ENCODE measurements around the gene PAX7. TPM values are rescaled to one million over a fixed set of nuclear protein-coding genes. Genes with fewer than 3 reads are reported as not detected.
"Not testable (repeated sequence)": the region's sequence is repeated elsewhere in the genome, so short reads cannot be mapped to it uniquely, and the experiment has no call there.

Gene PAX7
- total and polyA plus RNA-seq, 2 experiments from 2014 or later: 0.03 TPM; not detected in 1

DNA sequence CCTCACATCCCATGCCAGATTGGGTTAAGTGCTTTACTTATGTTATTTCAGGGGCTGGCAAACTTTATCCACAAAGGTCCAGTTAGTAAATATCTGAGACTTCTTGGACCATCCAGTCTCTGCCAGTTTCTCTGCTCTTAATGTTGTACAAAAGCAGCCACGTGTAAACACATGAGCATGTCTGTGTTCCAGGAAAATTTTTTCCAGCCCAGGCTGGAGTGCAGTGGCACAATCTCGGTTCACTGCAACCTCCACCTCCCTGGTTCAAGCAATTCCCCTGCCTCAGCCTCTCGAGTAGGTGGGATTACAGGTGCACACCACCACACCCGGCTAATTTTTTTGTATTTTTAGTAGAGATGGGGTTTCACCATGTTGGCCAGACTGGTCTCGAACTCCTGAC, 136.9 kb downstream of the PAX7 start:
- H3K27ac Mint-ChIP-seq; H3K79me2 ChIP-seq (replicated peaks; ENCODE audit: insufficient read depth); H3K36me3 ChIP-seq (ENCODE audit: insufficient read depth); H3K9me2 ChIP-seq (ENCODE audit: insufficient read depth); H3K4me2 ChIP-seq; H3K9me3 Mint-ChIP-seq; ATAC-seq; H3K4me1 ChIP-seq (ENCODE audit: insufficient read depth); H3K4me3 ChIP-seq; H3K27me3 ChIP-seq (ENCODE audit: insufficient read depth); DNase-seq (ENCODE audit: low spot score); H3K4me3 Mint-ChIP-seq; H3K27me3 Mint-ChIP-seq (ENCODE audit: insufficient read depth, low read depth, poor library complexity); H4K20me1 ChIP-seq (replicated peaks; ENCODE audit: insufficient read depth); H3K4me1 Mint-ChIP-seq; H2AFZ ChIP-seq; H3K27ac ChIP-seq (ENCODE audit: low read depth); H3K36me3 Mint-ChIP-seq (ENCODE audit: low read depth); H3F3A ChIP-seq (replicated peaks; ENCODE audit: low read depth): not testable (repeated sequence)

DNA sequence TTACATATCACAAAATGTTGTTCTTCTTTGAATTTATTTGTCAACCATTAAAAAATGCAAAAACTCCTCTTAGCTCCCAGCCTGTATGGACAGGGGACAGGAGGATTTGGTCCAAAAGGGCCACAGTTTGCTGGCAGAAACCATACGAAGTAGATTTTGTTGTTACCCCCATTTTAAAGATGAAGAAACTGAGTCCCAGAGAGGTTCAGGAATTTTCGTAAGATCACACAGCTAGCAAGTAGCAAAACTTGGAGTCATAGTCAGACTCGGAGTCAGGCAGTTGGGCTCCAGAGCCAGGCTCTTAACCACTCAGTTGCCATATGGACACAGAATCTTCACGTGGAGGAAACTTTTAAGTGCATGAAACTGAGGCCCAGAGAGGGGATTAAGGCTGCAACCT, 137.4 kb downstream of the PAX7 start:
- DNase-seq (ENCODE audit: low spot score) (no peak), ATAC-seq (no peak)
- no peaks in the 10 kb centered on the region for H3K36me3 ChIP-seq (ENCODE audit: insufficient read depth)
- H3K79me2 ChIP-seq (replicated peaks; ENCODE audit: insufficient read depth): no peaks in the 10 kb centered on the region
- H3K9me2 ChIP-seq (ENCODE audit: insufficient read depth): no peaks in the 10 kb centered on the region
- H3K27ac ChIP-seq (ENCODE audit: low read depth): no peak overlapping the region
- no peaks in the 10 kb centered on the region for H3K36me3 Mint-ChIP-seq (ENCODE audit: low read depth)
- H3K4me1 Mint-ChIP-seq: no peaks in the 10 kb centered on the region
- H3K27me3 ChIP-seq (ENCODE audit: insufficient read depth): no peaks in the 10 kb centered on the region
- H3F3A ChIP-seq (replicated peaks; ENCODE audit: low read depth): no peaks in the 10 kb centered on the region
- no peak overlapping the region for H3K27ac Mint-ChIP-seq
- H3K9me3 Mint-ChIP-seq: no peaks in the 10 kb centered on the region
- H2AFZ ChIP-seq: no peak overlapping the region
- H3K4me3 Mint-ChIP-seq: no peak overlapping the region
- no peak overlapping the region for H3K4me3 ChIP-seq
- H3K4me1 ChIP-seq (ENCODE audit: insufficient read depth): no peaks in the 10 kb centered on the region
- no peaks in the 10 kb centered on the region for H4K20me1 ChIP-seq (replicated peaks; ENCODE audit: insufficient read depth)
- H3K4me2 ChIP-seq: no peak overlapping the region
- H3K27me3 Mint-ChIP-seq (ENCODE audit: insufficient read depth, low read depth, poor library complexity): peaks cover 4% of the 10 kb centered on the region
- TF ChIP-seq EZH2phosphoT487 (IDR thresholded peaks at IDR 0.05; ENCODE audit: unreplicated experiment) (no peak), JUNB (IDR thresholded peaks at IDR 0.05; ENCODE audit: unreplicated experiment) (no peak), POLR2AphosphoS5 (IDR thresholded peaks at IDR 0.05; ENCODE audit: low read depth) (no peak), ZNF114 (CRISPR knock-in tag; IDR thresholded peaks at IDR 0.05) (no peak), ZNF331 (CRISPR knock-in tag; IDR thresholded peaks at IDR 0.05; ENCODE audit: low read depth) (no peak), EZH2 (IDR thresholded peaks at IDR 0.05; ENCODE audit: low read depth, unreplicated experiment) (no peak), NANOG (IDR thresholded peaks at IDR 0.05; ENCODE audit: borderline replicate concordance) (no peak), STAT1 (IDR thresholded peaks at IDR 0.05; ENCODE audit: unreplicated experiment) (no peak), CREB1 (CRISPR knock-in tag; IDR thresholded peaks at IDR 0.05; ENCODE audit: low read depth) (no peak)
- TF ChIP-seq, protein P1, sequence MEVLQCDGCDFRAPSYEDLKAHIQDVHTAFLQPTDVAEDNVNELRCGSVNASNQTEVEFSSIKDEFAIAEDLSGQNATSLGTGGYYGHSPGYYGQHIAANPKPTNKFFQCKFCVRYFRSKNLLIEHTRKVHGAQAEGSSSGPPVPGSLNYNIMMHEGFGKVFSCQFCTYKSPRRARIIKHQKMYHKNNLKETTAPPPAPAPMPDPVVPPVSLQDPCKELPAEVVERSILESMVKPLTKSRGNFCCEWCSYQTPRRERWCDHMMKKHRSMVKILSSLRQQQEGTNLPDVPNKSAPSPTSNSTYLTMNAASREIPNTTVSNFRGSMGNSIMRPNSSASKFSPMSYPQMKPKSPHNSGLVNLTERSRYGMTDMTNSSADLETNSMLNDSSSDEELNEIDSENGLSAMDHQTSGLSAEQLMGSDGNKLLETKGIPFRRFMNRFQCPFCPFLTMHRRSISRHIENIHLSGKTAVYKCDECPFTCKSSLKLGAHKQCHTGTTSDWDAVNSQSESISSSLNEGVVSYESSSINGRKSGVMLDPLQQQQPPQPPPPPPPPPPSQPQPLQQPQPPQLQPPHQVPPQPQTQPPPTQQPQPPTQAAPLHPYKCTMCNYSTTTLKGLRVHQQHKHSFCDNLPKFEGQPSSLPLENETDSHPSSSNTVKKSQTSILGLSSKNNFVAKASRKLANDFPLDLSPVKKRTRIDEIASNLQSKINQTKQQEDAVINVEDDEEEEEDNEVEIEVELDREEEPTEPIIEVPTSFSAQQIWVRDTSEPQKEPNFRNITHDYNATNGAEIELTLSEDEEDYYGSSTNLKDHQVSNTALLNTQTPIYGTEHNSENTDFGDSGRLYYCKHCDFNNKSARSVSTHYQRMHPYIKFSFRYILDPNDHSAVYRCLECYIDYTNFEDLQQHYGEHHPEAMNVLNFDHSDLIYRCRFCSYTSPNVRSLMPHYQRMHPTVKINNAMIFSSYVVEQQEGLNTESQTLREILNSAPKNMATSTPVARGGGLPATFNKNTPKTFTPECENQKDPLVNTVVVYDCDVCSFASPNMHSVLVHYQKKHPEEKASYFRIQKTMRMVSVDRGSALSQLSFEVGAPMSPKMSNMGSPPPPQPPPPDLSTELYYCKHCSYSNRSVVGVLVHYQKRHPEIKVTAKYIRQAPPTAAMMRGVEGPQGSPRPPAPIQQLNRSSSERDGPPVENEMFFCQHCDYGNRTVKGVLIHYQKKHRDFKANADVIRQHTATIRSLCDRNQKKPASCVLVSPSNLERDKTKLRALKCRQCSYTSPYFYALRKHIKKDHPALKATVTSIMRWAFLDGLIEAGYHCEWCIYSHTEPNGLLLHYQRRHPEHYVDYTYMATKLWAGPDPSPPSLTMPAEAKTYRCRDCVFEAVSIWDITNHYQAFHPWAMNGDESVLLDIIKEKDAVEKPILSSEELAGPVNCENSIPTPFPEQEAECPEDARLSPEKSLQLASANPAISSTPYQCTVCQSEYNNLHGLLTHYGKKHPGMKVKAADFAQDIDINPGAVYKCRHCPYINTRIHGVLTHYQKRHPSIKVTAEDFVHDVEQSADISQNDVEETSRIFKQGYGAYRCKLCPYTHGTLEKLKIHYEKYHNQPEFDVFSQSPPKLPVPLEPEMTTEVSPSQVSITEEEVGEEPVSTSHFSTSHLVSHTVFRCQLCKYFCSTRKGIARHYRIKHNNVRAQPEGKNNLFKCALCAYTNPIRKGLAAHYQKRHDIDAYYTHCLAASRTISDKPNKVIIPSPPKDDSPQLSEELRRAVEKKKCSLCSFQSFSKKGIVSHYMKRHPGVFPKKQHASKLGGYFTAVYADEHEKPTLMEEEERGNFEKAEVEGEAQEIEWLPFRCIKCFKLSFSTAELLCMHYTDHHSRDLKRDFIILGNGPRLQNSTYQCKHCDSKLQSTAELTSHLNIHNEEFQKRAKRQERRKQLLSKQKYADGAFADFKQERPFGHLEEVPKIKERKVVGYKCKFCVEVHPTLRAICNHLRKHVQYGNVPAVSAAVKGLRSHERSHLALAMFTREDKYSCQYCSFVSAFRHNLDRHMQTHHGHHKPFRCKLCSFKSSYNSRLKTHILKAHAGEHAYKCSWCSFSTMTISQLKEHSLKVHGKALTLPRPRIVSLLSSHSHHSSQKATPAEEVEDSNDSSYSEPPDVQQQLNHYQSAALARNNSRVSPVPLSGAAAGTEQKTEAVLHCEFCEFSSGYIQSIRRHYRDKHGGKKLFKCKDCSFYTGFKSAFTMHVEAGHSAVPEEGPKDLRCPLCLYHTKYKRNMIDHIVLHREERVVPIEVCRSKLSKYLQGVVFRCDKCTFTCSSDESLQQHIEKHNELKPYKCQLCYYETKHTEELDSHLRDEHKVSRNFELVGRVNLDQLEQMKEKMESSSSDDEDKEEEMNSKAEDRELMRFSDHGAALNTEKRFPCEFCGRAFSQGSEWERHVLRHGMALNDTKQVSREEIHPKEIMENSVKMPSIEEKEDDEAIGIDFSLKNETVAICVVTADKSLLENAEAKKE (CRISPR knock-in tag; IDR thresholded peaks at IDR 0.05): no peak
- TF ChIP-seq, protein P2, sequence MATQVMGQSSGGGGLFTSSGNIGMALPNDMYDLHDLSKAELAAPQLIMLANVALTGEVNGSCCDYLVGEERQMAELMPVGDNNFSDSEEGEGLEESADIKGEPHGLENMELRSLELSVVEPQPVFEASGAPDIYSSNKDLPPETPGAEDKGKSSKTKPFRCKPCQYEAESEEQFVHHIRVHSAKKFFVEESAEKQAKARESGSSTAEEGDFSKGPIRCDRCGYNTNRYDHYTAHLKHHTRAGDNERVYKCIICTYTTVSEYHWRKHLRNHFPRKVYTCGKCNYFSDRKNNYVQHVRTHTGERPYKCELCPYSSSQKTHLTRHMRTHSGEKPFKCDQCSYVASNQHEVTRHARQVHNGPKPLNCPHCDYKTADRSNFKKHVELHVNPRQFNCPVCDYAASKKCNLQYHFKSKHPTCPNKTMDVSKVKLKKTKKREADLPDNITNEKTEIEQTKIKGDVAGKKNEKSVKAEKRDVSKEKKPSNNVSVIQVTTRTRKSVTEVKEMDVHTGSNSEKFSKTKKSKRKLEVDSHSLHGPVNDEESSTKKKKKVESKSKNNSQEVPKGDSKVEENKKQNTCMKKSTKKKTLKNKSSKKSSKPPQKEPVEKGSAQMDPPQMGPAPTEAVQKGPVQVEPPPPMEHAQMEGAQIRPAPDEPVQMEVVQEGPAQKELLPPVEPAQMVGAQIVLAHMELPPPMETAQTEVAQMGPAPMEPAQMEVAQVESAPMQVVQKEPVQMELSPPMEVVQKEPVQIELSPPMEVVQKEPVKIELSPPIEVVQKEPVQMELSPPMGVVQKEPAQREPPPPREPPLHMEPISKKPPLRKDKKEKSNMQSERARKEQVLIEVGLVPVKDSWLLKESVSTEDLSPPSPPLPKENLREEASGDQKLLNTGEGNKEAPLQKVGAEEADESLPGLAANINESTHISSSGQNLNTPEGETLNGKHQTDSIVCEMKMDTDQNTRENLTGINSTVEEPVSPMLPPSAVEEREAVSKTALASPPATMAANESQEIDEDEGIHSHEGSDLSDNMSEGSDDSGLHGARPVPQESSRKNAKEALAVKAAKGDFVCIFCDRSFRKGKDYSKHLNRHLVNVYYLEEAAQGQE (IDR thresholded peaks at IDR 0.05; ENCODE audit: unreplicated experiment): no peak
- TF ChIP-seq, protein P3, sequence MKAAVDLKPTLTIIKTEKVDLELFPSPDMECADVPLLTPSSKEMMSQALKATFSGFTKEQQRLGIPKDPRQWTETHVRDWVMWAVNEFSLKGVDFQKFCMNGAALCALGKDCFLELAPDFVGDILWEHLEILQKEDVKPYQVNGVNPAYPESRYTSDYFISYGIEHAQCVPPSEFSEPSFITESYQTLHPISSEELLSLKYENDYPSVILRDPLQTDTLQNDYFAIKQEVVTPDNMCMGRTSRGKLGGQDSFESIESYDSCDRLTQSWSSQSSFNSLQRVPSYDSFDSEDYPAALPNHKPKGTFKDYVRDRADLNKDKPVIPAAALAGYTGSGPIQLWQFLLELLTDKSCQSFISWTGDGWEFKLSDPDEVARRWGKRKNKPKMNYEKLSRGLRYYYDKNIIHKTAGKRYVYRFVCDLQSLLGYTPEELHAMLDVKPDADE (IDR thresholded peaks at IDR 0.05): no peak
